Fibroblast of pulmonary artery (primary cell): Measurements from ENCODE around the gene METTL24.
"Not testable (repeated sequence)": the region's sequence is repeated elsewhere in the genome, so short reads cannot be mapped to it uniquely, and the experiment has no call there.

Experiments
- DNase-seq: peaks from one replicate; pipeline ENCODE4 v3.0.0-alpha.2; 2010; ENCODE audit warnings: low read depth
- H3K4me3 ChIP-seq: replicated peaks from 2 replicates; pipeline ENCODE4 v1.5.1; 2011; ENCODE audit warnings: low read depth, mild to moderate bottlenecking, control low read depth, low read length, moderate library complexity
- TF ChIP-seq, protein P1 (sequence below): IDR thresholded peaks from 2 replicates; pipeline ENCODE4 v1.5.1; 2011; ENCODE audit warnings: mild to moderate bottlenecking, control low read depth, low read length, inconsistent platforms; ENCODE audit errors: missing control alignments

The METTL24 gene

DNA sequence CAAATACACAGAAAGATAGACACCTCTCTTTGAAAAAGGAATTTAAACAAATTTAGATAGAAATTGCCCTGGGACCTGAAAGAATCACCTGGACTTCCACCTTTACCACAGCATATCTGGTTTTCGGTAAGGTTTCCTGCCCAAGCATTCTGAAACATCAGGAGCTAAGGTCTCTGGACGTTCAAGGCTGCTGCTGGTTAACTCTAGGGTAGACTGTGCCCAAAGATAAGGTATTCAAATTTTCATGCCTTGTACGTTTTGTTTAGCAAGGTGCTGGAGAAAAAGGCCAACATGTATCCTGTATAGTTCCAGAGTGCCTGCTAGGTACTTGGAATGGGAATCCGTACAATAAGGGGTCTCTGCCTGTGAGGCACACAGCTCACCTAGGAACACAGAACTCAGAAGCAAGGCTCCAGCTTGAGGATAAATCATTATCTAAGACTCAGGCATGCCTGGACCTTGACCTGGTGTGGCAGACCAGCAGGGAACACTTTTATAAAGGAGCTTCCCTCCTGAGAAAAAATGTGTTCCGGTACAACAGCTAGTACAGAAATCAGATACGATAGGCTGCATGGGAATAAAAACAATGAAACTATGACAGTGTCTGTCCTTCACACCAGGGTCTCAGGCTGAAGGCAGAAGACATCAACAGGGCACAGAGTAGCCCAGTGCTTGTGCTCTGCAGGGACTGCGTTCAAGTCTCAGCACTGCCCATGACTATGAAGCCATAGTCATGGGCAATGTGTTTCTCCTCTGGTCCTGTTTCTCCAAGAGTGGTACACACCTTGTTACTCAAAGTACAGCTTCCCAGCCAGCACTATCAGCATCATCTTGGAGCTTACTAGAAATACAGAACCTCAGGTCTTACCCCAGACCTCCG, 70.4 kb downstream of the METTL24 start:
- DNase-seq = no peak
- H3K4me3 ChIP-seq = no peak overlapping the region
- TF ChIP-seq, protein P1, sequence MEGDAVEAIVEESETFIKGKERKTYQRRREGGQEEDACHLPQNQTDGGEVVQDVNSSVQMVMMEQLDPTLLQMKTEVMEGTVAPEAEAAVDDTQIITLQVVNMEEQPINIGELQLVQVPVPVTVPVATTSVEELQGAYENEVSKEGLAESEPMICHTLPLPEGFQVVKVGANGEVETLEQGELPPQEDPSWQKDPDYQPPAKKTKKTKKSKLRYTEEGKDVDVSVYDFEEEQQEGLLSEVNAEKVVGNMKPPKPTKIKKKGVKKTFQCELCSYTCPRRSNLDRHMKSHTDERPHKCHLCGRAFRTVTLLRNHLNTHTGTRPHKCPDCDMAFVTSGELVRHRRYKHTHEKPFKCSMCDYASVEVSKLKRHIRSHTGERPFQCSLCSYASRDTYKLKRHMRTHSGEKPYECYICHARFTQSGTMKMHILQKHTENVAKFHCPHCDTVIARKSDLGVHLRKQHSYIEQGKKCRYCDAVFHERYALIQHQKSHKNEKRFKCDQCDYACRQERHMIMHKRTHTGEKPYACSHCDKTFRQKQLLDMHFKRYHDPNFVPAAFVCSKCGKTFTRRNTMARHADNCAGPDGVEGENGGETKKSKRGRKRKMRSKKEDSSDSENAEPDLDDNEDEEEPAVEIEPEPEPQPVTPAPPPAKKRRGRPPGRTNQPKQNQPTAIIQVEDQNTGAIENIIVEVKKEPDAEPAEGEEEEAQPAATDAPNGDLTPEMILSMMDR = no peak

DNA sequence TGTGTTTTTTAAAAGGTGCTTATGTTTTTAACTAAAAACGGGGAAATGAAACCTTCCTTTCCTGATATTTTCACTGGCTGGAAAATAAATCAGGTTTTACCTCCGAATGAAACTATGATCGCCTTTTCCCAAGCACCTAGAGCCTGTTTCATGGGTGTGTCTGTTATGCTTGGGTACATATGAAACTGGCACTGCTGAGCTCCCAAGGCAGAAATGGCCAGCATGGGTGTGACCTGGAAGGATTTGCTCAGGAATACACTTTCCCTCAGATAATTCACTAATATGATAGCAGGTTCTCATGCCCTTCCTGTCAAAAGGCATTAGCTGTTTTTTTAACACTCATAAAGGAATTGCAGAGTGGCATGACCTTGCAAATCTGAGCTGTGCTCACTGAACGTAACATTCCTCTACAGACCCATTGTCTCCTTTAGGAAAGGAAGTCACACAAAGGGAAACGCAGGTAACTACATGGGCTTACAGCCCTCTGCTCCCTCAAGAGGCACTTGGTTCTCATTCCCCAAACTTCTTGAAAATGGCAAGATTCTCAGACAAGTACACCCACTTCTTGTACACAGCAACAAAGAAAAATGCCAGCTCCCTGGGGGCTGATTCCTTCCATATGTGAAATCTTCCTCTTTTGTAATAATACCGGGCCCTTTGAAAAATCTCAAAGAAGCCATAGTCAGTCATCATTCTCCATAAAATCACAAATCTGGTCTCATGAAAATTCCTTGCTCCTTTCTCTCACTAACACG, 72.7 kb downstream of the METTL24 start:
- TF ChIP-seq, protein P1 = no peak
- DNase-seq = no peak
- H3K4me3 ChIP-seq = no peak overlapping the region

DNA sequence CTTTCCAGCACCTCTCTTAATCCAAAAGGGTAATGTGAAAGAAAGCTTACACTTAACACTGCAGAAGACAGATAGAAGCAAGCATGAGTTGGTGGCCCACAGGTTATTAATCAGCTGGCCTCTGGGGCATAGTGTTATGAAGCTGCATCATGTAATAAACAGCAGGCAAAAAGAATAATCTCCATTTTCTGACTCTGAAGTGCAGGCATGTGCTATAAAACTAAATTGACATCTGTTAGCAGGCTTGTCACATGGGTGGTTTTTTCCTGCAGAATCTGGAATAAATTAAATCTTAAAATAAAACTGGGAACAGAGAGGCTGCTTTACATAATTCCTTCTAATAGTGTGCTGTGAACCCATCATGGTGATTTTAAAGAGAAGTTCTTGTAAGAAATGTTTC, 73.3 kb downstream of the METTL24 start:
- TF ChIP-seq, protein P1 = no peak
- no peak overlapping the region for H3K4me3 ChIP-seq
- no peak for DNase-seq

GRCh38 chr6:110283657-110284056, 74.5 kb downstream of the METTL24 start:
- TF ChIP-seq, protein P1 = no peak
- no peak overlapping the region for H3K4me3 ChIP-seq
- DNase-seq = no peak

DNA sequence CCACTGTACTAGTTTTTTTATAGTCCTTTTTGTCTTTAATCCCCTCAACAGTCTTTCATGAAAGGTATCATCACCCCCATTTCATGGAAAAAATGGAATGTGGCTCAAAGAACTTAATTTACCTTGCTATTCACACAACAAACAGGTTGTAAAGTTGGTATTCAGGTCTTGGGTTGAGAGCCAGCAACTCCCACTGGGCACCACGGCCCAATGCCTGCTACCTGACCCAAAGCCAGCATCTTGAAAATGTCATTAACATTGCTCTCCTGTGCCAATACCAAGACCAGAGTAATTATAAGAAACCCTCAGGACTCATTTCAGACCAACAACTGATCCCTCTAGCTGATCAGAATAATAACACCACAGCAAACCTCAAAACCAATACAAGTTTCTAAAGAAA, 75.7 kb downstream of the METTL24 start:
- TF ChIP-seq, protein P1 = no peak
- no peak overlapping the region for H3K4me3 ChIP-seq
- no peak for DNase-seq

DNA sequence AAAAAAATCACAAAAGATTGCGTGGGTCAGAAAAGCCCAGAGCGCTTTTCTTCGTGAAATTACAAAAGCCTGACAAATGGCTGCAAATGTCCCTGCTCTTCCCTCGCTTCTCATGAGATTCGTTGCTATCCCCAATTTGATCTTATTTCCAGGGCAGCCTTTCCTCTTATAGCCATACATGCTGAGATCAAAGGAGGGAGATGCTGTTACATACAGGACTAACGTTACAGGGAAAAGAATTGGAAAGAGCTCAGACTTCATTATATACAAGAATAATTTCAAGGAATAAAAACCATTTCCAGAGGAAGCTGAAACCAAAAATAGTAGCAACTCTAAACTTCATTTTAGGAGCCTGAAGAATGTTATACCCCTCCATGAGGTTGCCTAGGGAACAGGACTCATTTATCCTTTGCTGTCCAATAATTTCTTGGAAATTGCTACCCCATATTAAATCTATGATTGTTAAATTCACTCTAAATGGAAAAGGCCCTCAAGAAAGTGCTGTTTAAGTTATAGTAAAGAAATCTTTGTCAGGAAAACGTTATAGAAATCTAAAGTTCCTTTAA, 81.0 kb downstream of the METTL24 start:
- H3K4me3 ChIP-seq = no peak overlapping the region

DNA sequence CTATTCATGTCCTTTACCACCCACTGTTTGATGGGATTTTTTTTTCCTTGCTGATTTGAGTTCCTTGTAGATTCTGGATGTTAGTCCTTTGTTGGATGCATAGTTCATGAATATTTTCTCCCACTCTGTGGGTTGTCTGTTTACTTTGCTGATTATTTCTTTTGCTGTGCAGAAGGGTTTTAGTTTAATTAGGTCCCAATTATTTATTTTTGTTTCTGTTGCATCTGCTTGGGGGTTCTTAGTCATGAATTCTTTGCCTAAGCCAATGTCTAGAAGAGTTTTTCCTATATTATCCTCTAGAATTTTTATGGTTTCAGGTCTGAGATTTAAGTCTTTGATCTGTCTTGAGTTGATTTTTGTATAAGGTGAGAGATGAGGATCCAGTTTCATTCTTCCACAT, 85.4 kb downstream of the METTL24 start:
- DNase-seq, H3K4me3 ChIP-seq: not testable (repeated sequence)

More for the DNA sequence above, 81.0 kb downstream of the METTL24 start:
- DNase-seq = no peak
- TF ChIP-seq, protein P1 = no peak
